Stimulated activated effector memory CD8-positive, alpha-beta T cell treated with anti-CD3 and anti-CD28 coated beads, Interleukin-12 subunit alpha, Interleukin-12 subunit beta, amount 100 ng/mL, for 72 hours (primary cell): ENCODE measurements around the gene LCORL.
A peak's percentile ranks its signal among the peaks of the same experiment; 100 is the strongest.
"Not testable (repeated sequence)": the region's sequence is repeated elsewhere in the genome, so short reads cannot be mapped to it uniquely, and the experiment has no call there.

Experiments
- ATAC-seq: fragments of 150-1000 bp; cut with Tn5 transposase; 2 replicates; pipeline ENCODE4 v1.10.0; 2021
- DNase-seq, 2 donors: peaks; one replicate each; pipeline ENCODE4 v3.0.0; 2021 to 2022; ENCODE audit warnings: low spot score in 2 of 2
- H3K27ac Mint-ChIP-seq: one replicate; pipeline ENCODE4 v1.8.0; 2022; ENCODE audit warnings: mild to moderate bottlenecking, mixed read lengths
- H3K36me3 Mint-ChIP-seq: one replicate; pipeline ENCODE4 v1.8.0; 2022; ENCODE audit warnings: mild to moderate bottlenecking, mixed read lengths
- H3K4me1 Mint-ChIP-seq: one replicate; pipeline ENCODE4 v1.8.0; 2022; ENCODE audit warnings: mixed read lengths
- H3K4me3 Mint-ChIP-seq: one replicate; pipeline ENCODE4 v1.8.0; 2022; ENCODE audit warnings: mild to moderate bottlenecking, mixed read lengths
- H3K9me3 Mint-ChIP-seq: one replicate; pipeline ENCODE4 v1.8.0; 2022; ENCODE audit warnings: mixed read lengths

The LCORL gene

DNA sequence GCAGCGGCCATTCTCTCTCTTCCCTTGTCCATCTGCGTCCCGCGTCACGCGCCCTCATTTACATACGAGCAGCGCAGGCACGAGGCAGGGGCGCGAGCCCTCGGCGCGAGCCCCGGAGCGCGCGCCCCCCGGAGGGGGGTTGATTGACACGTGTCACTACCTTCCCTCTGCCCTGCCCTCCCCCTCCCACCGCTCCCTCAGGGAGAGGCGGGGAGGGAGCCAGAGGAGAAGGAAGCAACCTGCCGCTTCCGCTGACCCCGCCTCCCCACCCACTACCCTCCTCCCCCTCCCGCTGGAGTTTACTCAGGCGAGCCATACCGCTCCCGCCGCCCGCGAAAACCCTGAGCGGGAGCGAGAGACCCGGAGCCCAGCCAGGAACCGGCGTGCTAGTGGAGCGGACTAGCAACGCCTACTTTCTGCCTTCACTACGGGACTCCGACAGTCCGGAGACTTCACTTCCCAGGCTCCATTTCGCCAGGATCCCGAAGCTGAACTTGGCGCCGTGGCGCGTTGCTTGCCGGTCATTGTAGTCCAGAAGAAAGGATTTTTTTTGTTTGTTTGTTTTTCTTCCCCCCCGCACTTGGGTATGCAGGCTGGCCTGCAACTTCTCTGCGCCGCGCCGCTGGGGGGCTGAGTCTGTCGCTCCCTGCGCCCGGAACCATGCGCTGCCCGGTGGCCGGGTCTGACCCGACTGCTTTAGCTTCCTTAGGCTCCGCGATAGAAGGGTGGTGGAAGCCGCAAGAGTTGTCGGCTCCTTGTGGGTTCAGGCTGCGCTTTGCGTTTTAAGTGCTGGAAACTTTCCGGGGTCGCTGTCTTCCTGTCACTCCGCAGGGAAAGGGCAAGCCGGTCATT lies at the start of gene LCORL:
TSS of gene LCORL (minus strand) at position 36 of the 852 bp plus-strand sequence. CDS start at position 32, 4 bp downstream.
- H3K4me1 Mint-ChIP-seq: peaks cover 13% of the 10 kb centered on the region
- ATAC-seq (peak; percentile 89), DNase-seq (peak; percentile 75 to 91)
- no peaks in the 10 kb centered on the region for H3K36me3 Mint-ChIP-seq
- H3K27ac Mint-ChIP-seq: peak within 1 kb of the TSS; percentile 79
- no peaks in the 10 kb centered on the region for H3K9me3 Mint-ChIP-seq
- peak within 1 kb of the TSS; percentile 79 for H3K4me3 Mint-ChIP-seq

GRCh38 chr4:18069810-18070209 lies 48.3 kb upstream of the LCORL start:
- H3K27ac Mint-ChIP-seq: no peak overlapping the region
- DNase-seq (no peak), ATAC-seq (no peak)
- no peak overlapping the region for H3K4me3 Mint-ChIP-seq
- H3K4me1 Mint-ChIP-seq: no peaks in the 10 kb centered on the region
- H3K9me3 Mint-ChIP-seq: peaks cover under 1% of the 10 kb centered on the region
- no peaks in the 10 kb centered on the region for H3K36me3 Mint-ChIP-seq

DNA sequence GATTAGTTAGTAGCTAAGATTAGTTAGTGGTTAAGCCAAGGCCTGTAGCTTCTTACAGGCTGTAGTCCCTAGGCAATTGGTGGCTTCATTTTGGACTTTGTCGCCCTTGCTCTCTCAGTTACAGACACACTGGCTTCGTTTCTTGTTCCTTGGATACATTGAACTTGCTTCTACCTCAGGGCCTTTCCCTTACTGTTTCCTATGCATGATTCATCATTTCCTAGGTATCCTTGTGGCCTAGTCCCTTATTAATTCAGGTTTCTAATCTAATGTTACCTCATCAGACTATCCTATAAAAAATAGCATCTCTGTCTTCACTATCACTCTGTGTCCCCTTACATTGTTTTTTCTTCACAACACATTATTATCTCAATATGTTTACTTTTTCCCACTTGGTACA lies 45.5 kb upstream of the LCORL start:
- DNase-seq: no peak
- no peak overlapping the region for H3K27ac Mint-ChIP-seq
- no peaks in the 10 kb centered on the region for H3K4me1 Mint-ChIP-seq
- peaks cover 18% of the 10 kb centered on the region for H3K9me3 Mint-ChIP-seq
- H3K36me3 Mint-ChIP-seq: no peaks in the 10 kb centered on the region
- ATAC-seq: no peak
- H3K4me3 Mint-ChIP-seq: no peak overlapping the region

DNA sequence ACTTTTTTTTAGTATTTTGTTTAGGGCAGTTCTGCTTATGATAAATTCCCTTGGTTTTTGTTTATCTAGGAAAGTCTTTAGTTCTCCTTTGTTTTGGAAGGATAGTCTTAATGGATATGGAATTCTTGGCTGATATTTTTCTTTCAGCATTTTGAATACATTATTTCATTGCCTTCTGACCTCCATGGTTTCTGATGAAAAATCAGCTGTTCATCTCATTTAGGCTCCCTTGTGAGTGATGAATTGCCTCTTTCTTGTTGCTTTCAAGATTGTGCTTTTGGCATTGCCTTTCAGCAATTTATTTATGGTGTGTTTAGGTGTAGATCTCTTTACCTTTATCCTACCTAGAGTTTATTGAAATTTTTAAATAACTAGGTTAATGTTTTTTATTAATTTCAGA lies 41.5 kb upstream of the LCORL start:
- Mint-ChIP-seq H3K4me3 (no peak overlapping the region), H3K9me3 (peaks cover 18% of the 10 kb centered on the region), H3K27ac (no peak overlapping the region), H3K36me3 (no peaks in the 10 kb centered on the region), H3K4me1 (no peaks in the 10 kb centered on the region)
- ATAC-seq (no peak), DNase-seq (no peak)

GRCh38 chr4:18057821-18058533 lies 36.4 kb upstream of the LCORL start:
- Mint-ChIP-seq H3K4me1 (no peaks in the 10 kb centered on the region), H3K9me3 (peaks cover 3% of the 10 kb centered on the region), H3K36me3 (no peaks in the 10 kb centered on the region), H3K27ac (no peak overlapping the region), H3K4me3 (peak overlapping the region; percentile 3)
- ATAC-seq: peak; percentile 47
- DNase-seq: no peak

- no peak for ATAC-seq
- no peaks in the 10 kb centered on the region for H3K9me3 Mint-ChIP-seq
- no peaks in the 10 kb centered on the region for H3K36me3 Mint-ChIP-seq
Observed at GRCh38 chr4:18056030-18056429, 34.5 kb upstream of the LCORL start.

DNA sequence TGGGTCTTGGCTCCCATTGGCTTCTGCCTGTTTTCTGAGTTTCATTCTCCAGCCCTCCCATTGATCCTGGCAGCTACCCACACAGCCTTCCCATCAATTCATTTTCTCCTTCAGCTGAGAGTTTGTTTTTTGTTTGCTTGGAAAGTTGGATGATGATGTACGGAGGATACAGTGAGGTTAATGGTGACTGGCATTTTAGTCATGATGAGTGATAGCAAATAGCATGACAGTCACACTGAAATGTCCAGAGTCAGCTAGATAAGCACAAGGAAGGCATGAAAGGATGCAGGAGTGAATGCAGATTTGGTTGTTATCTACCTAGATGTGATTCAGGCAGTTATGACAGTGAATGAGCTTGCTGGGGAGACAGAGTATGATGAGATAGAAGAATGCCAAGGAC lies 30.6 kb upstream of the LCORL start:
- DNase-seq: no peak
- Mint-ChIP-seq H3K4me3 (no peak overlapping the region), H3K9me3 (no peaks in the 10 kb centered on the region), H3K4me1 (no peaks in the 10 kb centered on the region), H3K27ac (no peak overlapping the region), H3K36me3 (no peaks in the 10 kb centered on the region)
- peak; percentile 44 for ATAC-seq

More at GRCh38 chr4:18056030-18056429, 34.5 kb upstream of the LCORL start:
- H3K4me3 Mint-ChIP-seq: no peak overlapping the region
- DNase-seq: no peak
- no peak overlapping the region for H3K27ac Mint-ChIP-seq
- no peaks in the 10 kb centered on the region for H3K4me1 Mint-ChIP-seq

DNA sequence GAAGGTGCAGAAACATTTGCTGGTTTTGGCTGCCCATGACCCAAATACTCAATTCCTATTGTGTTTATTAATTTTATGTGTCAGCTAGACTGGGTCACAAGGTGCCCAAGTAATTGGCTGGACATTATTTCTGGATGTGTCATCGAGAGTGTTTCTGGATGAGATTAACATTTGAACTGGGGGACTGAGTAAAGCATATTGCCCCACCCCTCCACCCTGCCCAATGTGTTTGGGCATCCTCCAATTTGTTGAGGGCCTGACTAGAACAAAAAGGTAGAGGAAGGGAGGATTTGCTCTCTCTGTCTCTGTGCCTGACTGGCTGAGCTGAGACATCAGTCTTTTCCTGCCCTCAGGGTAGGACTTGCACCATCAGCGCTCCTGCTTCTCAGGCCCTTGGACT lies 29.7 kb upstream of the LCORL start:
- Mint-ChIP-seq H3K9me3 (no peaks in the 10 kb centered on the region), H3K27ac (no peak overlapping the region)
- no peak for DNase-seq

GRCh38 chr4:18050448-18050847 lies 28.9 kb upstream of the LCORL start:
- no peaks in the 10 kb centered on the region for H3K36me3 Mint-ChIP-seq
- H3K27ac Mint-ChIP-seq: no peak overlapping the region
- no peaks in the 10 kb centered on the region for H3K9me3 Mint-ChIP-seq
- no peaks in the 10 kb centered on the region for H3K4me1 Mint-ChIP-seq
- DNase-seq (no peak), ATAC-seq (no peak)
- no peak overlapping the region for H3K4me3 Mint-ChIP-seq

More for the DNA sequence above, 29.7 kb upstream of the LCORL start:
- ATAC-seq: no peak
- Mint-ChIP-seq H3K36me3 (no peaks in the 10 kb centered on the region), H3K4me1 (no peaks in the 10 kb centered on the region), H3K4me3 (no peak overlapping the region)

GRCh38 chr4:18049446-18049845 lies 27.9 kb upstream of the LCORL start:
- Mint-ChIP-seq H3K9me3 (no peaks in the 10 kb centered on the region), H3K4me3 (no peak overlapping the region), H3K36me3 (no peaks in the 10 kb centered on the region), H3K4me1 (no peaks in the 10 kb centered on the region), H3K27ac (no peak overlapping the region)
- ATAC-seq: no peak
- DNase-seq: no peak

DNA sequence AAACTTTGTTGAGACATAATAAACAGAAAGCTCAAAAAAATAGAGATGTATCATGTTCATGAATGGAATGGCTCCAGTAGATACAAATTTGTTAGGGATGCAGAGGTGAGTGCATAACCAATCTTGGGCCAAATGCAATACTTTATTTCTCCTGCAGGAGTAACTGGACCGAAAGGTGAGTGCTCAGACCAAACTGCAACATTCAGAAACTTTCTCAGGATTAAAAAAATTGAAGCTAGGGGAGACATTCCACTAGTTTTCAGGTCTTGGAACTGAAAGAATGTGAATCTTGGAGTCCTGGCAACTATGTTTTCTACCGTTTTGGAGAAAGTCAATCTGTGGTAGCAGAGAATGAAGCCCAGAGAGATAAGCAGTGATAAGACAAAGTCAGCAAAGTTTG lies 21.2 kb upstream of the LCORL start:
- no peak overlapping the region for H3K4me3 Mint-ChIP-seq
- no peaks in the 10 kb centered on the region for H3K4me1 Mint-ChIP-seq
- DNase-seq (no peak), ATAC-seq (no peak)
- H3K9me3 Mint-ChIP-seq: no peaks in the 10 kb centered on the region
- no peaks in the 10 kb centered on the region for H3K36me3 Mint-ChIP-seq
- no peak overlapping the region for H3K27ac Mint-ChIP-seq

DNA sequence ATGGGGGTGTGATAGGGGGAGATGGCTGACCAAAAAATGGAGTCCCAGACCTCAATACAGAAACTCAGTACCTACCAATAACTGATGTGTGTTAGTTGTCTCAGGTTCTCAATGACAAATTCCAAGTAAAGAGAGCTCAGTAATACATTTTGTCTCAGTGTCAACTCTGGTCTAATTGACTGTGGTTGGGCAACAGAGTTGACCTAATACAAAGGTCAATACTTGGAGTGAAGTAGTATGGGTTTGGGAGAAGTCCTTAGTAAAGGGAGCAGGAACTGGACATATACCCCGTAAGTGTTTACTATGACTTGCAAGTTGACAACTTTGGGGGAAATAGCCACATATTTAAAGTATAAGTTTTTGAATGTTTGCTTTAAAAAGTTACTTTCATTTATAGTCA lies 20.5 kb upstream of the LCORL start:
- H3K27ac Mint-ChIP-seq: no peak overlapping the region
- no peaks in the 10 kb centered on the region for H3K9me3 Mint-ChIP-seq
- no peaks in the 10 kb centered on the region for H3K36me3 Mint-ChIP-seq
- no peaks in the 10 kb centered on the region for H3K4me1 Mint-ChIP-seq
- no peak for DNase-seq
- ATAC-seq: no peak
- no peak overlapping the region for H3K4me3 Mint-ChIP-seq

- no peak overlapping the region for H3K4me3 Mint-ChIP-seq
- DNase-seq (no peak), ATAC-seq (no peak)
- H3K4me1 Mint-ChIP-seq: no peaks in the 10 kb centered on the region
- H3K9me3 Mint-ChIP-seq: no peaks in the 10 kb centered on the region
- H3K36me3 Mint-ChIP-seq: no peaks in the 10 kb centered on the region
- no peak overlapping the region for H3K27ac Mint-ChIP-seq
Observed at GRCh38 chr4:18041114-18041513, 19.6 kb upstream of the LCORL start.

- H3K36me3 Mint-ChIP-seq: no peaks in the 10 kb centered on the region
- H3K4me3 Mint-ChIP-seq: no peak overlapping the region
- ATAC-seq (peak; percentile 32), DNase-seq (no peak)
- H3K4me1 Mint-ChIP-seq: no peaks in the 10 kb centered on the region
- H3K27ac Mint-ChIP-seq: no peak overlapping the region
- H3K9me3 Mint-ChIP-seq: no peaks in the 10 kb centered on the region
Observed at GRCh38 chr4:18039113-18039512, 17.6 kb upstream of the LCORL start.

DNA sequence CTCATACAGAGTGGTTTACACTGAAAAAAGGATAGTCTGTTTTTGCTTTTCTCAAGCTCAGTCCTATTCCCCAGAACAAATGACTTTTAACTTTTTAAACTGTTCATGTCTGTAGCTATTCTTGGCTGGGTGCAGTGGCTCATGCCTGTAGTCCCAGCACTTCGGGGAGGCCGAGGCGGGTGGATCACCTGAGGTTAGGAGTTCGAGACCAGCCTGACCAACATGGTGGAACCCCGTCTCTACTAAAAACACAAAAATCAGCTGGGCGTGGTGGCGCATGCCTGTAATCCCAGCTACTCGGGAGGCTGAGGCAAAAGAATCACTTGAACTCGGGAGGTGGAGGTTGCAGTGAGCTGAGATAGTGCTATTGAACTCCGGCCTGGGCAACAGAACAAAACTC lies 14.8 kb upstream of the LCORL start:
- H3K27ac Mint-ChIP-seq, DNase-seq, H3K4me1 Mint-ChIP-seq, ATAC-seq, H3K9me3 Mint-ChIP-seq, H3K4me3 Mint-ChIP-seq, H3K36me3 Mint-ChIP-seq: not testable (repeated sequence)

- no peak overlapping the region for H3K4me3 Mint-ChIP-seq
Observed at GRCh38 chr4:18034099-18034498, 12.5 kb upstream of the LCORL start.

More at GRCh38 chr4:18034099-18034498, 12.5 kb upstream of the LCORL start:
- Mint-ChIP-seq H3K4me1 (no peaks in the 10 kb centered on the region), H3K27ac (no peak overlapping the region), H3K36me3 (no peaks in the 10 kb centered on the region), H3K9me3 (no peaks in the 10 kb centered on the region)
- no peak for DNase-seq
- ATAC-seq: no peak
